ENCODE measurements around the gene LHFPL6.

The LHFPL6 gene

GRCh38 chr13:39515224-39515714 is 87.7 kb downstream of the LHFPL6 start:
- Histone ChIP-seq H3K36me3 (ENCODE audit: low read depth) (no peaks in the 10 kb centered on the region), H3K27ac (ENCODE audit: poor library complexity, severe bottlenecking) (no peak overlapping the region), H3K27me3 (ENCODE audit: insufficient read depth, poor library complexity, severe bottlenecking) (no peaks in the 10 kb centered on the region), H3K9me3 (ENCODE audit: severe bottlenecking) (no peaks in the 10 kb centered on the region), H3K4me3 (ENCODE audit: severe bottlenecking) (no peak overlapping the region), H3K4me1 (ENCODE audit: insufficient read depth, poor library complexity, severe bottlenecking) (peaks cover 15% of the 10 kb centered on the region)
- DNase-seq (ENCODE audit: low spot score) = no peak
- TF ChIP-seq, protein P1, sequence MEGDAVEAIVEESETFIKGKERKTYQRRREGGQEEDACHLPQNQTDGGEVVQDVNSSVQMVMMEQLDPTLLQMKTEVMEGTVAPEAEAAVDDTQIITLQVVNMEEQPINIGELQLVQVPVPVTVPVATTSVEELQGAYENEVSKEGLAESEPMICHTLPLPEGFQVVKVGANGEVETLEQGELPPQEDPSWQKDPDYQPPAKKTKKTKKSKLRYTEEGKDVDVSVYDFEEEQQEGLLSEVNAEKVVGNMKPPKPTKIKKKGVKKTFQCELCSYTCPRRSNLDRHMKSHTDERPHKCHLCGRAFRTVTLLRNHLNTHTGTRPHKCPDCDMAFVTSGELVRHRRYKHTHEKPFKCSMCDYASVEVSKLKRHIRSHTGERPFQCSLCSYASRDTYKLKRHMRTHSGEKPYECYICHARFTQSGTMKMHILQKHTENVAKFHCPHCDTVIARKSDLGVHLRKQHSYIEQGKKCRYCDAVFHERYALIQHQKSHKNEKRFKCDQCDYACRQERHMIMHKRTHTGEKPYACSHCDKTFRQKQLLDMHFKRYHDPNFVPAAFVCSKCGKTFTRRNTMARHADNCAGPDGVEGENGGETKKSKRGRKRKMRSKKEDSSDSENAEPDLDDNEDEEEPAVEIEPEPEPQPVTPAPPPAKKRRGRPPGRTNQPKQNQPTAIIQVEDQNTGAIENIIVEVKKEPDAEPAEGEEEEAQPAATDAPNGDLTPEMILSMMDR (IDR thresholded peaks at IDR 0.05; ENCODE audit: poor library complexity, severe bottlenecking) = no peak
- ATAC-seq (ENCODE audit: low read depth) = no peak

- DNase-seq (ENCODE audit: low spot score) (peak; percentile 52), ATAC-seq (ENCODE audit: low read depth) (peak; percentile 70)
- no peaks in the 10 kb centered on the region for H3K9me3 ChIP-seq (ENCODE audit: severe bottlenecking)
- no peaks in the 10 kb centered on the region for H3K36me3 ChIP-seq (ENCODE audit: low read depth)
- peak overlapping the region; percentile 58 for H3K27ac ChIP-seq (ENCODE audit: poor library complexity, severe bottlenecking)
- TF ChIP-seq, protein P1 (IDR thresholded peaks at IDR 0.05; ENCODE audit: poor library complexity, severe bottlenecking) = no peak
- no peak overlapping the region for H3K4me3 ChIP-seq (ENCODE audit: severe bottlenecking)
- no peaks in the 10 kb centered on the region for H3K27me3 ChIP-seq (ENCODE audit: insufficient read depth, poor library complexity, severe bottlenecking)
- H3K4me1 ChIP-seq (ENCODE audit: insufficient read depth, poor library complexity, severe bottlenecking) = peaks cover 21% of the 10 kb centered on the region
Measured at GRCh38 chr13:39512687-39513086, 90.3 kb downstream of the LHFPL6 start.

DNA sequence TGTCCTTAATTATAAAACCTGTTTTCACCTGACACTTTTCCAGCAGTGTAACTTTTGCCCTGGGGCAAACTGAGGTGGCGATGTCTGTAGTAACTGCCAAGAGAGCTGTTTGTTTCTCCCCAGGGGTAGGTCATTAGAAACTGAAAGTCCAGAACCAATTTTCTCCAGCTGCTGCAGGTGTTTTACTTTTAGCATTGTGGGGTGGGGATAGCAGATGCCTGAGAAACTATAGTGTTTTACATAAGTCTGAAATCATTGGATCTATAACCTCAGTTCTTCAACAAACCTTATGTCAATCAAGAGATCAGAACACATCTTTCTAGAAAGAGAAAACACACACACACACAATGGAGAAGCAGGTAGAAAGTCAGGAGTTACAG is 92.7 kb downstream of the LHFPL6 start:
- DNase-seq (ENCODE audit: low spot score) (no peak), ATAC-seq (ENCODE audit: low read depth) (no peak)
- Histone ChIP-seq H3K4me1 (ENCODE audit: insufficient read depth, poor library complexity, severe bottlenecking) (peaks cover 28% of the 10 kb centered on the region), H3K4me3 (ENCODE audit: severe bottlenecking) (no peak overlapping the region), H3K27me3 (ENCODE audit: insufficient read depth, poor library complexity, severe bottlenecking) (no peaks in the 10 kb centered on the region), H3K9me3 (ENCODE audit: severe bottlenecking) (no peaks in the 10 kb centered on the region), H3K27ac (ENCODE audit: poor library complexity, severe bottlenecking) (peak overlapping the region; percentile 23), H3K36me3 (ENCODE audit: low read depth) (no peaks in the 10 kb centered on the region)
- TF ChIP-seq, protein P1 (IDR thresholded peaks at IDR 0.05; ENCODE audit: poor library complexity, severe bottlenecking) = no peak

DNA sequence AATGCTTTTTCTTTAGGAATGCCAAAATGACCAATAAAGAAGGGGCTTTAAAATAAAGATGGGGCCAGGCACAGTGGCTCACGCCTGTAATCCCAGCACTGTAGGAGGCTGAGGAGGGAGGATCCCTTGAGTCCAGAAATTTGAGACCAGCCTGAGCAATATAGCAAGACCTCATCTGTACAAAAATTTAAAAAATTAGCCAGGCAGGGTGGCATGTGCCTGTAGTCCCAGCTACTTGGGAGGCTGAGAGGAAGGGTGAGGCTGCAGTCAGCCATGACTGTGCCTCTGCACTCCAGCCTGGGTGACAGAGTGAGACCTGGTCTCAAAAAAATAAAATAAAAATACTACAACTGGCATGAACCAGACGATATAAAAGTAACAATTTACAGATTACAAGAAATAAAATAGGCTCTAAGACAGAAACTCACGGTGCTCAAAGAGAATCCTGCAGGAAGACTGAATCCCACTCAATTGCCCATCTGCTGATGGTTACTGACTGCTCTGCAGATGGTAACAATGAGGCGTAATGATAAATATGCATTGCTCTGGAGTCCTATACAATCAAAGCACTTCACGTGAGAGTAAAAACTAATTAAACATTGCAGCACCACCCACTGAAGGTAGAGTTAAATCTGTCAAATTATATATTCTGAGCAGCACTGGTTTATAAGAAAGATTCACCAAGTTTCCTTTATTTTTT is 93.2 kb downstream of the LHFPL6 start:
- no peak for ATAC-seq (ENCODE audit: low read depth)
- TF ChIP-seq, protein P1 (IDR thresholded peaks at IDR 0.05; ENCODE audit: poor library complexity, severe bottlenecking) = no peak
- H3K4me3 ChIP-seq (ENCODE audit: severe bottlenecking) = no peak overlapping the region
- peak overlapping the region; percentile 23 for H3K27ac ChIP-seq (ENCODE audit: poor library complexity, severe bottlenecking)
- DNase-seq (ENCODE audit: low spot score) = no peak
- no peaks in the 10 kb centered on the region for H3K9me3 ChIP-seq (ENCODE audit: severe bottlenecking)
- H3K36me3 ChIP-seq (ENCODE audit: low read depth) = no peaks in the 10 kb centered on the region
- H3K4me1 ChIP-seq (ENCODE audit: insufficient read depth, poor library complexity, severe bottlenecking) = peaks cover 28% of the 10 kb centered on the region
- no peaks in the 10 kb centered on the region for H3K27me3 ChIP-seq (ENCODE audit: insufficient read depth, poor library complexity, severe bottlenecking)
